SK-N-SH (cell line): ENCODE measurements around the gene HS6ST3. TPM values are rescaled to one million over a fixed set of nuclear protein-coding genes. Genes with fewer than 3 reads are reported as not detected.

Experiments
- CTCF ChIA-PET: fragments of 300-600, 350-600 bp; formaldehyde crosslinking; extraction: SDS; loops from one replicate; lab custom pipeline; 2021; lab: Yijun Ruan, JAX
- POLR2A ChIA-PET: fragments of 350-600 bp; sonication (Branson Sonifier 250); formaldehyde crosslinking; extraction: SDS; loops from one replicate; lab custom pipeline; 2020; ENCODE audit warnings: antibody characterized with exemption, inconsistent platforms; lab: Yijun Ruan, JAX
- DNase-seq: peaks from one replicate; pipeline ENCODE4 v3.0.0; 2012
- H2AFZ ChIP-seq: fragments of 200-600 bp; sonication (generic); 2 replicates; pipeline ENCODE4 v1.8.1; 2016; ENCODE audit warnings: antibody characterized with exemption, mild to moderate bottlenecking, low read depth
- H3F3A ChIP-seq: fragments of 200-600 bp; sonication (generic); replicated peaks from 2 replicates; pipeline ENCODE3; 2016; ENCODE audit warnings: antibody characterized with exemption, mild to moderate bottlenecking; ENCODE audit not compliant: insufficient read depth
- H3K27ac ChIP-seq, 2 experiments: fragments of 200-500 bp in 1 of 2; fragments of 200-600 bp in 1 of 2; sonication (Bioruptor generic) in 1 of 2; sonication (generic), shearing (Covaris generic) in 1 of 2; 2 replicates each; pipeline versions ENCODE4 v1.5.1 to v1.6.1; 2014 to 2016; ENCODE audit warnings: low read depth in 2 of 2, inconsistent platforms in 1 of 2, low read length in 1 of 2, mild to moderate bottlenecking in 1 of 2, mixed read lengths in 1 of 2
- H3K27me3 ChIP-seq: fragments of 200-600 bp; sonication (generic), shearing (Covaris generic); 2 replicates; pipeline ENCODE4 v1.6.1; 2016; ENCODE audit warnings: mixed run types; ENCODE audit not compliant: insufficient read depth
- H3K36me3 ChIP-seq, 2 experiments: fragments of 200-500 bp in 1 of 2; fragments of 200-600 bp in 1 of 2; sonication (Bioruptor generic) in 1 of 2; sonication (generic) in 1 of 2; replicated peaks in 1 of 2; 2 replicates each; pipeline versions ENCODE3 to v1.5.1; 2014 to 2016; ENCODE audit warnings: low read length in 1 of 2, mild to moderate bottlenecking in 1 of 2; ENCODE audit not compliant: insufficient read depth in 2 of 2, control insufficient read depth in 1 of 2
- H3K4me1 ChIP-seq, 2 experiments: fragments of 200-500 bp in 1 of 2; fragments of 200-600 bp in 1 of 2; sonication (Bioruptor generic) in 1 of 2; sonication (generic), shearing (Covaris generic) in 1 of 2; 2 replicates each; pipeline versions ENCODE4 v1.5.1 to v1.6.1; 2014 to 2016; ENCODE audit warnings: low read depth in 1 of 2, low read length in 1 of 2, mixed run types in 1 of 2; ENCODE audit not compliant: insufficient read depth in 2 of 2, control insufficient read depth in 1 of 2
- H3K4me2 ChIP-seq: fragments of 200-600 bp; sonication (generic), shearing (Covaris generic); 2 replicates; pipeline ENCODE4 v1.6.1; 2017; ENCODE audit warnings: mixed run types
- H3K4me3 ChIP-seq, 2 experiments: fragments of 200-500 bp in 1 of 2; fragments of 200-600 bp in 1 of 2; sonication (Bioruptor generic) in 1 of 2; sonication (generic), shearing (Covaris generic) in 1 of 2; 2 replicates each; pipeline versions ENCODE4 v1.5.1 to v1.8.1; 2014 to 2016; ENCODE audit warnings: low read depth in 2 of 2, inconsistent platforms in 1 of 2, low read length in 1 of 2, mild to moderate bottlenecking in 1 of 2, mixed read lengths in 1 of 2, moderate library complexity in 1 of 2
- H3K79me2 ChIP-seq: fragments of 200-600 bp; sonication (generic); 2 replicates; pipeline ENCODE4 v1.8.1; 2017; ENCODE audit warnings: mild to moderate bottlenecking; ENCODE audit not compliant: insufficient read depth
- H3K9ac ChIP-seq: fragments of 200-600 bp; sonication (generic); 2 replicates; pipeline ENCODE4 v1.6.1; 2017; ENCODE audit warnings: mixed run types
- H3K9me2 ChIP-seq: fragments of 200-600 bp; sonication (generic); 2 replicates; pipeline ENCODE4 v1.6.1; 2017; ENCODE audit warnings: mixed run types
- H3K9me3 ChIP-seq: fragments of 200-600 bp; sonication (generic); 2 replicates; pipeline ENCODE4 v1.6.1; 2017; ENCODE audit warnings: mixed run types, mild to moderate bottlenecking, moderate library complexity
- H4K20me1 ChIP-seq: fragments of 200-600 bp; sonication (generic); 2 replicates; pipeline ENCODE4 v1.6.1; 2017; ENCODE audit warnings: mild to moderate bottlenecking, mixed run types; ENCODE audit not compliant: insufficient read depth
- CHD2 ChIP-seq: fragments of 150-350 bp; IDR thresholded peaks from 2 replicates; pipeline ENCODE4 v1.6.1; 2018; ENCODE audit warnings: low read length; ENCODE audit not compliant: partially characterized antibody
- ELF1 ChIP-seq: IDR thresholded peaks from 2 replicates; pipeline ENCODE4 v1.4.0; 2012
- EP300 ChIP-seq, 2 experiments: IDR thresholded peaks; 2 replicates each; pipeline versions ENCODE4 v1.4.0 to v1.6.1; 2012; ENCODE audit warnings: borderline replicate concordance in 1 of 2, low read depth in 1 of 2, low read length in 1 of 2
- GABPA ChIP-seq: IDR thresholded peaks from 2 replicates; pipeline ENCODE4 v1.4.0; 2012; ENCODE audit warnings: low read depth, mild to moderate bottlenecking
- MAX ChIP-seq: IDR thresholded peaks from 2 replicates; pipeline ENCODE4 v1.4.0; 2012; ENCODE audit warnings: low read depth
- MXI1 ChIP-seq: IDR thresholded peaks from 2 replicates; pipeline ENCODE4 v1.6.1; 2012; ENCODE audit warnings: mild to moderate bottlenecking, low read depth, low read length, improper control_type of control experiment
- NFIC ChIP-seq: IDR thresholded peaks from 2 replicates; pipeline ENCODE4 v1.4.0; 2012; ENCODE audit warnings: borderline replicate concordance
- POLR2AphosphoS5 ChIP-seq: IDR thresholded peaks from 2 replicates; pipeline ENCODE4 v1.6.1; 2012; ENCODE audit warnings: low read depth, low read length
- RCOR1 ChIP-seq: fragments of 150-350 bp; IDR thresholded peaks from 2 replicates; pipeline ENCODE4 v1.6.1; 2017; ENCODE audit warnings: antibody characterized with exemption, low read length
- REST ChIP-seq: IDR thresholded peaks from 2 replicates; pipeline ENCODE4 v1.6.1; 2012; ENCODE audit warnings: mild to moderate bottlenecking, low read depth, low read length, moderate library complexity
- RFX5 ChIP-seq: IDR thresholded peaks from 2 replicates; pipeline ENCODE4 v1.6.1; 2012; ENCODE audit warnings: mild to moderate bottlenecking, improper control_type of control experiment, low read length
- RXRA ChIP-seq: IDR thresholded peaks from 2 replicates; pipeline ENCODE4 v1.4.0; 2012; ENCODE audit warnings: low read depth, mild to moderate bottlenecking, borderline replicate concordance
- SIN3A ChIP-seq: IDR thresholded peaks from 2 replicates; pipeline ENCODE4 v1.6.1; 2012; ENCODE audit warnings: low read depth, mild to moderate bottlenecking, low read length, moderate library complexity, borderline replicate concordance
- SMC3 ChIP-seq: IDR thresholded peaks from 2 replicates; pipeline ENCODE4 v1.6.1; 2012; ENCODE audit warnings: low read depth, low read length, improper control_type of control experiment
- TCF12 ChIP-seq: IDR thresholded peaks from 2 replicates; pipeline ENCODE4 v1.4.0; 2012
- TEAD4 ChIP-seq: IDR thresholded peaks from 2 replicates; pipeline ENCODE4 v1.4.0; 2012; ENCODE audit warnings: mild to moderate bottlenecking, borderline replicate concordance; ENCODE audit not compliant: insufficient read depth
- ZBTB33 ChIP-seq: IDR thresholded peaks from 2 replicates; pipeline ENCODE4 v1.4.0; 2012; ENCODE audit warnings: low read depth, borderline replicate concordance
- WGBS: methylation state at CpG from one replicate; pipeline ENCODE4 v1.1.6; 2017; ENCODE audit warnings: low lambda C conversion rate; 5-methylcytosine and 5-hydroxymethylcytosine counted together
- polyA plus RNA-seq, 3 experiments: library from polyadenylated mRNA; depleted of rRNA; stranded (reverse); fragments of >200 nt; gene quantifications; 2 replicates each; pipeline ENCODE4 v1.2.3, GENCODE V29; 2012
- TF ChIP-seq, protein P1 (sequence below): fragments of 150-350 bp; IDR thresholded peaks from 2 replicates; pipeline ENCODE4 v1.6.1; 2016; ENCODE audit warnings: mild to moderate bottlenecking, low read depth, low read length
- TF ChIP-seq, protein P2 (sequence below): fragments of 150-350 bp; IDR thresholded peaks from 2 replicates; pipeline ENCODE4 v1.6.1; 2017; ENCODE audit warnings: antibody characterized with exemption, low read length, low read depth, borderline replicate concordance

The HS6ST3 gene
- polyA plus RNA-seq, 1 of the 3 experiments (the other 2 are of a cell fraction): under 0.01 TPM

DNA sequence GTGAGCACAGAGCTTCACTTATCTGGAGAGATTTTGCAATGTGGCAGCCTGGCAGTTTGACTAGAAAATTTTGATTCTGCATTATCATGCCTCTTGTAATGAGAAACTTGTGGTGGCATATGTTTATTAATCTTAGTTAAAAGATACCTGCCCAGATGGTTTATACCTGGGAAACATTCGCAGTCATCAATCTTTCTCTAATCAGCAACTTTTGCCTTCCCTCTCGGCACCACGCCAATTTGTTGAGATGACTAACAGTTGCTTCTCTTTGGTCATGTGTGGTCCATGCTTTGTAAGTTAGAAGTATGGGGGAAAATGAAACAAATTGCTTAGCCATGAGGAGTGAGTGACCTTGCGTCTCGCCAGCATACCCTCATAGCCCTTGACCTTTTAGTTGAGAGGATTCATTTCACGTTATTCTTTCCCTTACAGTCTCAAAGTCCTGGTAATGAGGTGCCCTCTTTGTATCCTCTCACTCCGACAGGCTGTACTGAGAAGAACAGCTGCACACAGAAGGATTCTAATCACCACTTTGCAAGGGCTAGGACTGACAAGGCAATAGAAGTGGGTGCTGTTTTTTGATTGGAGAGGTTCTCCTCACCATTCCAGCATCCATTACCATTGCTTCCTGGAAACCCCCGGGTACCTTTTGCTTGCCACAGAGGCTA, 703.0 kb downstream of the HS6ST3 start:
- no peaks in the 10 kb centered on the region for H3K9me2 ChIP-seq
- no peaks in the 10 kb centered on the region for H3K36me3 ChIP-seq
- peaks cover 0 to 7% of the 10 kb centered on the region in 2 experiments; a peak in 2 of 4 replicates for H3K4me1 ChIP-seq
- no peak overlapping the region for H3K9ac ChIP-seq
- no peak overlapping the region for H3K4me3 ChIP-seq
- no peaks in the 10 kb centered on the region for H3F3A ChIP-seq
- no peak overlapping the region for H3K27ac ChIP-seq
- ChIA-PET CTCF (interaction anchor here (1.0 kb wide), 1 partner anchor 12 kb away, joined by 4 read pairs; no protein-coding TSS in a partner anchor), POLR2A (no interaction called here)
- no peaks in the 10 kb centered on the region for H3K27me3 ChIP-seq
- H3K79me2 ChIP-seq: no peaks in the 10 kb centered on the region
- H2AFZ ChIP-seq: no peak overlapping the region
- no peak for DNase-seq
- no peak for TF ChIP-seq ZBTB33
- TF ChIP-seq MAX: no peak
- TF ChIP-seq GABPA: no peak
- TF ChIP-seq SIN3A: no peak
- TF ChIP-seq, protein P1, sequence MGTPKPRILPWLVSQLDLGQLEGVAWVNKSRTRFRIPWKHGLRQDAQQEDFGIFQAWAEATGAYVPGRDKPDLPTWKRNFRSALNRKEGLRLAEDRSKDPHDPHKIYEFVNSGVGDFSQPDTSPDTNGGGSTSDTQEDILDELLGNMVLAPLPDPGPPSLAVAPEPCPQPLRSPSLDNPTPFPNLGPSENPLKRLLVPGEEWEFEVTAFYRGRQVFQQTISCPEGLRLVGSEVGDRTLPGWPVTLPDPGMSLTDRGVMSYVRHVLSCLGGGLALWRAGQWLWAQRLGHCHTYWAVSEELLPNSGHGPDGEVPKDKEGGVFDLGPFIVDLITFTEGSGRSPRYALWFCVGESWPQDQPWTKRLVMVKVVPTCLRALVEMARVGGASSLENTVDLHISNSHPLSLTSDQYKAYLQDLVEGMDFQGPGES: no peak
- no peak for TF ChIP-seq NFIC
- no peak for TF ChIP-seq TEAD4
- WGBS: 44% methylated on average over 8 of the region's 8 CpGs
- H4K20me1 ChIP-seq: no peaks in the 10 kb centered on the region
- H3K9me3 ChIP-seq: no peaks in the 10 kb centered on the region
- no peak overlapping the region for H3K4me2 ChIP-seq

- H3K4me2 ChIP-seq: no peak overlapping the region
- no peaks in the 10 kb centered on the region for H3K79me2 ChIP-seq
- H3K27me3 ChIP-seq: no peaks in the 10 kb centered on the region
- no peaks in the 10 kb centered on the region for H3K9me2 ChIP-seq
- H3F3A ChIP-seq: no peaks in the 10 kb centered on the region
- no peak for DNase-seq
- no peak overlapping the region for H3K9ac ChIP-seq
- no peaks in the 10 kb centered on the region for H3K9me3 ChIP-seq
- no peaks in the 10 kb centered on the region for H4K20me1 ChIP-seq
- H3K4me3 ChIP-seq: no peak overlapping the region
- no peak overlapping the region for H2AFZ ChIP-seq
- ChIA-PET POLR2A (no interaction called here), CTCF (no interaction called here)
- TF ChIP-seq POLR2AphosphoS5 (no peak), ELF1 (no peak), MAX (no peak), MXI1 (no peak), EP300 (IDR thresholded peaks at IDR 0.05; ENCODE audit: borderline replicate concordance in 1 of 2, low read depth in 1 of 2, low read length in 1 of 2) (no peak), RCOR1 (no peak), CHD2 (no peak), NFIC (no peak), RXRA (no peak), SIN3A (no peak), RFX5 (no peak), TCF12 (no peak), SMC3 (no peak), REST (no peak)
- TF ChIP-seq, protein P2, sequence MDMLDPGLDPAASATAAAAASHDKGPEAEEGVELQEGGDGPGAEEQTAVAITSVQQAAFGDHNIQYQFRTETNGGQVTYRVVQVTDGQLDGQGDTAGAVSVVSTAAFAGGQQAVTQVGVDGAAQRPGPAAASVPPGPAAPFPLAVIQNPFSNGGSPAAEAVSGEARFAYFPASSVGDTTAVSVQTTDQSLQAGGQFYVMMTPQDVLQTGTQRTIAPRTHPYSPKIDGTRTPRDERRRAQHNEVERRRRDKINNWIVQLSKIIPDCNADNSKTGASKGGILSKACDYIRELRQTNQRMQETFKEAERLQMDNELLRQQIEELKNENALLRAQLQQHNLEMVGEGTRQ: no peak
- no peak overlapping the region for H3K27ac ChIP-seq
- 50% methylated on average over 4 of the region's 4 CpGs for WGBS
- no peaks in the 10 kb centered on the region for H3K36me3 ChIP-seq
- H3K4me1 ChIP-seq: peaks cover 0 to 7% of the 10 kb centered on the region in 2 experiments; a peak in 2 of 4 replicates
Measured at GRCh38 chr13:96793404-96793755, 703.5 kb downstream of the HS6ST3 start.
